NB4 (cell line): ENCODE results near the gene DYNC1LI1.
A peak's percentile ranks its signal among the peaks of the same experiment; 100 is the strongest.

Source experiments
- DNase-seq: peaks from one replicate; pipeline ENCODE4 v3.0.0; 2010; ENCODE audit warnings: low read depth
- H3K4me3 ChIP-seq: one replicate; pipeline ENCODE4 v1.5.1; 2011; ENCODE audit warnings: mild to moderate bottlenecking, low read depth, low read length, moderate library complexity
- CTCF ChIP-seq: IDR thresholded peaks from one replicate; pipeline ENCODE4 v1.5.1; 2012; ENCODE audit warnings: low read depth, low read length
- MAX ChIP-seq: IDR thresholded peaks from 2 replicates; pipeline ENCODE4 v1.6.1; 2011; ENCODE audit warnings: low read depth, low read length
- MYC ChIP-seq: IDR thresholded peaks from 2 replicates; pipeline ENCODE4 v1.6.1; 2011; ENCODE audit warnings: low read depth, low read length
- POLR2A ChIP-seq: IDR thresholded peaks from 2 replicates; pipeline ENCODE4 v1.6.1; 2011; ENCODE audit warnings: mild to moderate bottlenecking; ENCODE audit not compliant: insufficient read length; ENCODE audit errors: extremely low read depth

Gene DYNC1LI1

GRCh38 chr3:32570421-32571191 lies at the start of gene DYNC1LI1:
DYNC1LI1 (minus strand) TSS chr3:32570858; CDS start chr3:32570770, 88 bp downstream.
- TF ChIP-seq MAX (no peak), MYC (0 out of 2 replicates have a peak, but pooled peaks have one; percentile 44), POLR2A (peak; percentile 67), CTCF (no peak)
- DNase-seq: peak; percentile 93
- H3K4me3 ChIP-seq: peak within 1 kb of the TSS; percentile 89

- no peak for TF ChIP-seq POLR2A
- no peak overlapping the region for H3K4me3 ChIP-seq
Measured at GRCh38 chr3:32619395-32619794, 48.7 kb upstream of the DYNC1LI1 start.

GRCh38 chr3:32616267-32616962 lies 45.8 kb upstream of the DYNC1LI1 start:
- no peak for DNase-seq
- no peak for TF ChIP-seq POLR2A
- TF ChIP-seq MAX: no peak
- TF ChIP-seq MYC: no peak
- no peak for TF ChIP-seq CTCF
- H3K4me3 ChIP-seq: no peak overlapping the region

More at GRCh38 chr3:32619395-32619794, 48.7 kb upstream of the DYNC1LI1 start:
- DNase-seq: no peak

GRCh38 chr3:32614956-32615355 lies 44.3 kb upstream of the DYNC1LI1 start:
- H3K4me3 ChIP-seq: no peak overlapping the region
- no peak for DNase-seq
- no peak for TF ChIP-seq CTCF
- no peak for TF ChIP-seq MAX
- TF ChIP-seq POLR2A: no peak
- TF ChIP-seq MYC: no peak

- DNase-seq: no peak
- no peak overlapping the region for H3K4me3 ChIP-seq
- no peak for TF ChIP-seq MYC
- no peak for TF ChIP-seq MAX
- TF ChIP-seq POLR2A: no peak
- TF ChIP-seq CTCF: no peak
Measured at GRCh38 chr3:32613183-32613582, 42.5 kb upstream of the DYNC1LI1 start.

- no peak overlapping the region for H3K4me3 ChIP-seq
- DNase-seq: no peak
- TF ChIP-seq MYC: no peak
- no peak for TF ChIP-seq POLR2A
- no peak for TF ChIP-seq MAX
- no peak for TF ChIP-seq CTCF
Measured at GRCh38 chr3:32612547-32612946, 41.9 kb upstream of the DYNC1LI1 start.
